Epithelial cell of esophagus (primary cell): ENCODE data around the gene SEMA4D.

Experiments used
- DNase-seq: peaks from one replicate; pipeline ENCODE4 v3.0.0; 2010; ENCODE audit warnings: low read depth
- H3K4me3 ChIP-seq: 2 replicates; pipeline ENCODE4 v1.5.1; 2011; ENCODE audit warnings: mild to moderate bottlenecking, low read length, control low read depth
- TF ChIP-seq, protein P1 (sequence below): IDR thresholded peaks from 2 replicates; pipeline ENCODE4 v1.5.1; 2011; ENCODE audit warnings: low read depth, mild to moderate bottlenecking, low read length, control low read depth, inconsistent platforms; ENCODE audit not compliant: insufficient read depth; ENCODE audit errors: missing control alignments

The SEMA4D gene

GRCh38 chr9:89465726-89466308, 32.1 kb downstream of the SEMA4D start:
- no peak overlapping the region for H3K4me3 ChIP-seq
- TF ChIP-seq, protein P1, sequence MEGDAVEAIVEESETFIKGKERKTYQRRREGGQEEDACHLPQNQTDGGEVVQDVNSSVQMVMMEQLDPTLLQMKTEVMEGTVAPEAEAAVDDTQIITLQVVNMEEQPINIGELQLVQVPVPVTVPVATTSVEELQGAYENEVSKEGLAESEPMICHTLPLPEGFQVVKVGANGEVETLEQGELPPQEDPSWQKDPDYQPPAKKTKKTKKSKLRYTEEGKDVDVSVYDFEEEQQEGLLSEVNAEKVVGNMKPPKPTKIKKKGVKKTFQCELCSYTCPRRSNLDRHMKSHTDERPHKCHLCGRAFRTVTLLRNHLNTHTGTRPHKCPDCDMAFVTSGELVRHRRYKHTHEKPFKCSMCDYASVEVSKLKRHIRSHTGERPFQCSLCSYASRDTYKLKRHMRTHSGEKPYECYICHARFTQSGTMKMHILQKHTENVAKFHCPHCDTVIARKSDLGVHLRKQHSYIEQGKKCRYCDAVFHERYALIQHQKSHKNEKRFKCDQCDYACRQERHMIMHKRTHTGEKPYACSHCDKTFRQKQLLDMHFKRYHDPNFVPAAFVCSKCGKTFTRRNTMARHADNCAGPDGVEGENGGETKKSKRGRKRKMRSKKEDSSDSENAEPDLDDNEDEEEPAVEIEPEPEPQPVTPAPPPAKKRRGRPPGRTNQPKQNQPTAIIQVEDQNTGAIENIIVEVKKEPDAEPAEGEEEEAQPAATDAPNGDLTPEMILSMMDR = no peak
- DNase-seq = no peak

DNA sequence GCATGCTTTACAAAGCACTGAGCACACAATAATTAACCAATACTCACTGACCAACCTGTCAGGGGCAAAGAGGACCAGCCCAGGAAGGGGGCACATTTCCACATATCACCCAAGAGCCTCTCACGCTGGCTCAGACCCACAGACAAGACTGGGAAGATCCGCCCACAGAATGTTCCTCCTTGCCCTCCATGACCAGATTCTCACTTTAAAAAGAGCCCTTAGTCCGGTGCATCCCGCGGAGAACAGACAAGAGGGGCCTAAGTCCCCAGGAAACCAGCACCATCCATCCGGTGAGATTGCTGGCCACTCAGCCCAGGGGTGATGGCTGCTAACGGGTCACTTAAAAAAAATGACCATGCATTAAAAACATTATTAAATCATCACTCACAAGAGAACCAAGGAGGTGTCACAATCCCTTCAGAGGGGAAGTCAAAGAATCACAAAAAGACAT, 32.9 kb downstream of the SEMA4D start:
- TF ChIP-seq, protein P1 = no peak
- H3K4me3 ChIP-seq = no peak overlapping the region
- no peak for DNase-seq

DNA sequence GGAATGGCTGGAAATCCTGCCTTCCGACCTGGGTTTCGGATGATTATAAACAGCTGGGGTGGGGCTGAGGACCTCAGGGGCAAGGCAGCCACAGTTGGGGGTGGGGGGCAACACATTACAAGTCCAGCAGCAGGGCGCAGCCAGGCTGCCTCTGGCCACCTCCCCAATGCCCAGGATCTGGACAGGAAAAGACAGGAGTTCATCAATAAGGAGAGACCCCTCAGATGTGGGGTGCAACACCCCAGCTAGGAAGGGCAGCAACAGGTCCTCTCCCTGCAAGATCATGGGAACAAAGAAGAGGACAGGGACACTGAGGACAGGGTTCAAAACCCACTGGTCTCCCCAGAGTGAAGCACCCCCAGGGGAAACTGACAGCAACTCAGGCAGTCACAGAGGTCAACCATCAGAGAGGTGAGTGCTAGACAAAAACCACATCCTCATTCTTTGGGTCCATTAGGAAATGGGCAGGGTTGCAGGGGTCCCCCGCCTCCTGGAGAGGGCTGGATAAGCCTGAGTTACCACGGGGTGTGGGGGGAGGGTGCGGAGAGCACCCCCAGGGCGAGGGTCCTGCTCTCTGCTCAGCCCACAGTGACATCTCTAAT, 33.5 kb downstream of the SEMA4D start:
- H3K4me3 ChIP-seq = no peak overlapping the region
- TF ChIP-seq, protein P1 = no peak
- DNase-seq = no peak

- DNase-seq = no peak
- H3K4me3 ChIP-seq = no peak overlapping the region
- TF ChIP-seq, protein P1 = no peak
These were observed 34.9 kb downstream of the SEMA4D start for GRCh38 chr9:89462817-89463683.

- TF ChIP-seq, protein P1 = no peak
- no peak for DNase-seq
- no peak overlapping the region for H3K4me3 ChIP-seq
These were observed 35.7 kb downstream of the SEMA4D start for GRCh38 chr9:89462199-89462598.

DNA sequence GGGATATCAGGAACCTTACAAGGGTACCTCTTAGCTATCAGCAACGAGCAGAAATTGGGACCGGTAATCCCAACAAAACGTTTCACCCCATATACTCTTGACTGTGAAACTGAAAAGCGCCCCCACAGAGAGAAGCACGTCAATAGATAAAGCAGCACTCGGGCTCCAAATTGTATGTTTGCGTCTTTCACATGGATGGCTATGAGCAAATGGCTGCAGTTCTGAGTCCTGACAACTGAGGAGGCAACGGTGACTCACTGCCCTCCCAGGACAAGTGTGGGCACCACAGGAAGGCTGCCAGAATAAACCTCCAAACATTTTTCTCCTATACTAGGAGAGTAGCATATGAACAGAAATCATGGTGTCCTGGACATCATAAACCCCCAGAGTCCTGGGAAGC, 36.6 kb downstream of the SEMA4D start:
- no peak overlapping the region for H3K4me3 ChIP-seq
- no peak for DNase-seq
- TF ChIP-seq, protein P1 = no peak

GRCh38 chr9:89460551-89460950, 37.4 kb downstream of the SEMA4D start:
- DNase-seq = no peak
- H3K4me3 ChIP-seq = no peak overlapping the region
- TF ChIP-seq, protein P1 = no peak
